ENCODE data around the gene GCK. TPM values are rescaled to one million over a fixed set of nuclear protein-coding genes. Genes with fewer than 3 reads are reported as not detected.

GCK gene
- total and polyA plus RNA-seq, 2 donors (not counting 3 experiments of a cell fraction or from before 2014, with no cell fraction given): 0.17 to 0.51 TPM

- H3K4me1 ChIP-seq (ENCODE audit: control insufficient read depth, extremely low read depth, insufficient read depth, low read length): no peaks in the 10 kb centered on the region
- H3K36me3 ChIP-seq (ENCODE audit: control insufficient read depth in 2 of 2, extremely low read depth in 1 of 2, insufficient read depth in 2 of 2, low read length in 2 of 2): no peaks in the 10 kb centered on the region
- CTCF ChIA-PET: interaction anchor here (1.8 kb wide), 1 partner anchor 10 kb away, joined by 6 read pairs; no protein-coding TSS in a partner anchor
- no TSS peak for BruUV-seq (replicated peaks)
- FAIRE-seq (no peak), DNase-seq (ENCODE audit: low read depth, low spot score) (no peak)
- intact Hi-C loops (cut with micrococcal nuclease): no loop called here
- no peak overlapping the region for H3K9ac ChIP-seq (replicated peaks; ENCODE audit: extremely low read depth, insufficient read depth, low read length)
- H3K27me3 ChIP-seq (ENCODE audit: control insufficient read depth in 2 of 2, insufficient read depth in 2 of 2, low read length in 2 of 2): no peaks in the 10 kb centered on the region
- H3K79me2 ChIP-seq (ENCODE audit: control insufficient read depth, insufficient read depth, low read length): no peaks in the 10 kb centered on the region
- H2AFZ ChIP-seq (ENCODE audit: low read depth, low read length): no peak overlapping the region
- H3K4me2 ChIP-seq (ENCODE audit: insufficient read depth, low read length): no peak overlapping the region
- no peaks in the 10 kb centered on the region for H4K20me1 ChIP-seq (replicated peaks; ENCODE audit: control insufficient read depth, extremely low read depth, insufficient read depth, low read length)
- no peak overlapping the region for H3K4me3 ChIP-seq (replicated peaks in 1 of 3; ENCODE audit: insufficient read depth in 1 of 3, low read depth in 1 of 3, low read length in 3 of 3)
- no peaks in the 10 kb centered on the region for H3K9me3 ChIP-seq (replicated peaks; ENCODE audit: control insufficient read depth, insufficient read depth, low read length)
- TF ChIP-seq MYC (IDR thresholded peaks at IDR 0.05; ENCODE audit: low read depth, low read length) (no peak), JUN (IDR thresholded peaks at IDR 0.05; ENCODE audit: borderline replicate concordance, insufficient read depth, insufficient read length, low read depth) (no peak), GATA2 (IDR thresholded peaks at IDR 0.05; ENCODE audit: insufficient read depth, insufficient read length, low read depth, low read length) (no peak), POLR2A (IDR thresholded peaks at IDR 0.05; ENCODE audit: low read depth, low read length) (no peak), EZH2 (IDR thresholded peaks at IDR 0.05; ENCODE audit: borderline replicate concordance, low read depth, low read length, severe bottlenecking) (no peak), POLR2AphosphoS5 (IDR thresholded peaks at IDR 0.05; ENCODE audit: insufficient read depth, low read depth, low read length) (no peak), FOS (IDR thresholded peaks at IDR 0.05; ENCODE audit: borderline replicate concordance, insufficient read depth, low read length) (no peak)
- TF ChIP-seq, protein P1, sequence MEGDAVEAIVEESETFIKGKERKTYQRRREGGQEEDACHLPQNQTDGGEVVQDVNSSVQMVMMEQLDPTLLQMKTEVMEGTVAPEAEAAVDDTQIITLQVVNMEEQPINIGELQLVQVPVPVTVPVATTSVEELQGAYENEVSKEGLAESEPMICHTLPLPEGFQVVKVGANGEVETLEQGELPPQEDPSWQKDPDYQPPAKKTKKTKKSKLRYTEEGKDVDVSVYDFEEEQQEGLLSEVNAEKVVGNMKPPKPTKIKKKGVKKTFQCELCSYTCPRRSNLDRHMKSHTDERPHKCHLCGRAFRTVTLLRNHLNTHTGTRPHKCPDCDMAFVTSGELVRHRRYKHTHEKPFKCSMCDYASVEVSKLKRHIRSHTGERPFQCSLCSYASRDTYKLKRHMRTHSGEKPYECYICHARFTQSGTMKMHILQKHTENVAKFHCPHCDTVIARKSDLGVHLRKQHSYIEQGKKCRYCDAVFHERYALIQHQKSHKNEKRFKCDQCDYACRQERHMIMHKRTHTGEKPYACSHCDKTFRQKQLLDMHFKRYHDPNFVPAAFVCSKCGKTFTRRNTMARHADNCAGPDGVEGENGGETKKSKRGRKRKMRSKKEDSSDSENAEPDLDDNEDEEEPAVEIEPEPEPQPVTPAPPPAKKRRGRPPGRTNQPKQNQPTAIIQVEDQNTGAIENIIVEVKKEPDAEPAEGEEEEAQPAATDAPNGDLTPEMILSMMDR (IDR thresholded peaks at IDR 0.05; ENCODE audit: extremely low read depth in 1 of 2, insufficient read depth in 1 of 2, low read depth in 1 of 2, low read length in 2 of 2): no peak
- TF ChIP-seq, protein P2, sequence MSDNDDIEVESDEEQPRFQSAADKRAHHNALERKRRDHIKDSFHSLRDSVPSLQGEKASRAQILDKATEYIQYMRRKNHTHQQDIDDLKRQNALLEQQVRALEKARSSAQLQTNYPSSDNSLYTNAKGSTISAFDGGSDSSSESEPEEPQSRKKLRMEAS (IDR thresholded peaks at IDR 0.05; ENCODE audit: insufficient read depth, insufficient read length): no peak
- no peaks in the 10 kb centered on the region for H3K9me1 ChIP-seq (replicated peaks; ENCODE audit: control insufficient read depth, extremely low read depth, insufficient read depth, low read length)
- dilution Hi-C loops (cut with MboI; ENCODE audit: extremely low pct_ligation_motif_present, low sequenced_read_pairs): no loop called here
- POLR2A ChIA-PET: interaction anchor here (0.6 kb wide), 1 partner anchor 908 kb away, joined by 3 read pairs; no protein-coding TSS in a partner anchor
- no peak overlapping the region for H3K27ac ChIP-seq (ENCODE audit: insufficient read depth, low read depth, low read length)
These were observed 41.0 kb upstream of the GCK start for GRCh38 chr7:44230286-44230685.
